HG03045 (cell line): Measurements from ENCODE around the gene RAI2.
"Not testable (repeated sequence)": the region's sequence is repeated elsewhere in the genome, so short reads cannot be mapped to it uniquely, and the experiment has no call there.

Experiments used
- ATAC-seq: cut with Tn5 transposase; IDR thresholded peaks from one replicate; pipeline ENCODE4 v1.9.1; 2021; ENCODE audit warnings: mild to moderate bottlenecking, moderate library complexity; ENCODE audit not compliant: unreplicated experiment

RAI2 gene

DNA sequence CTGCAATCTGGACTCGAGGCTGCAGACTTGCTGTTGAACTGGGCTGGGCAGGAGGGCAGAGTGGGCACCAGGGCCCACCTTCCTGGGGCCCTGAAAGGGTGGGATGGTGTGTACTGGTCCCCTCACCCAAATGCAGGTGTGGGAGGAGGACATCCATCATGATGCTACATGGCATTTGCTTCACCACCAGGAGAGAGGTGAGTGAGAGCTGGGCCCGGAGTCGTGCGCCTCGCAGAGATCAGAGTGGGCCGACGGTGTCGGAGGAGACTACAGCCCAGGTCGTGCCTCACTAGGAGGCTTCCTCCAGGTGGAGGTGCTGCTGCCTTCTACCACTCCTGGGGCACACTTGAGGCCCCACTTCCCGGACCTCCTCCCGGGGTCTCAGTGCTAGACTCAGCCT lies 73.5 kb downstream of the RAI2 start:
- ATAC-seq = no peak

DNA sequence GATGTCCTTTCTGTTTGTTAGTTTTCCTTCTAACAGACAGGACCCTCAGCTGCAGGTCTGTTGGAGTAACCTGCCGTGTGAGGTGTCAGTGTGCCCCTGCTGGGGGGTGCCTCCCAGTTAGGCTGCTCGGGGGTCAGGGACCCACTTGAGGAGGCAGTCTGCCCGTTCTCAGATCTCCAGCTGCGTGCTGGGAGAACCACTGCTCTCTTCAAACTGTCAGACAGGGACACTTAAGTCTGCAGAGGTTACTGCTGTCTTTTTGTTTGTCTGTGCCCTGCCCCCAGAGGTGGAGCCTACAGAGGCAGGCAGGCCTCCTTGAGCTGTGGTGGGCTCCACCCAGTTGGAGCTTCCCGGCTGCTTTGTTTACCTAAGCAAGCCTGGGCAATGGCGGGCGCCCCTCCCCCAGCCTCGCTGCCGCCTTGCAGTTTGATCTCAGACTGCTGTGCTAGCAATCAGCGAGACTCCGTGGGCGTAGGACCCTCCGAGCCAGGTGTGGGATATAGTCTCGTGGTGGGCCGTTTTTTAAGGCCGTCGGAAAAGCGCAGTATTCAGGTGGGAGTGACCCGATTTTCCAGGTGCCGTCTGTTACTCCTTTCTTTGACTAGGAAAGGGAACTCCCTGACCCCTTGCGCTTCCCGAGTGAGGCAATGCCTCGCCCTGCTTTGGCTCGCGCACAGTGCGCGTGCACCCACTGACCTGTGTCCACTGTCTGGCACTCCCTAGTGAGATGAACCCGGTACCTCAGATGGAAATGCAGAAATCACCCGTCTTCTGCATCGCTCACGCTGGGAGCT lies 74.3 kb downstream of the RAI2 start:
- ATAC-seq = not testable (repeated sequence)

GRCh38 chrX:17779434-17779833 lies 81.7 kb downstream of the RAI2 start:
- no peak for ATAC-seq

- no peak for ATAC-seq
Observed at GRCh38 chrX:17778997-17779396, 82.1 kb downstream of the RAI2 start.

DNA sequence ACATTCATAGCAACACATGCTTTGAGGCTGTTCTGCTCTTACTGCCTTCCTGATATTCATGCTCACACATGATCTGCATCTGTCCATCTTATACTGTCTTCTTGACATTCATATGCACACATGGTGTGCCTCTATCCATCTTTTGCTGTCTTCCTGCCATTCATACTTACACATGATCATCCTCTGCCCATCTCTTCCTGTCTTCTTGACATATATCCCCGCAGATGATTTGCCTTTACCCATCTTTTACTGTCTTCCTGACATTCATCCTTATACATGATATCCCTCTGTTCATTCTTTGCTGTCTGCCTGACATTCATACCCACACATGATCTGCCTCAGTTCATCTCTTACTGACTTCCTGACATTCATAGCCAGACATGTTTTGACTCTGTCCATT lies 87.0 kb downstream of the RAI2 start:
- ATAC-seq = no peak

- ATAC-seq = no peak
Observed at GRCh38 chrX:17773221-17773876, 87.7 kb downstream of the RAI2 start.

DNA sequence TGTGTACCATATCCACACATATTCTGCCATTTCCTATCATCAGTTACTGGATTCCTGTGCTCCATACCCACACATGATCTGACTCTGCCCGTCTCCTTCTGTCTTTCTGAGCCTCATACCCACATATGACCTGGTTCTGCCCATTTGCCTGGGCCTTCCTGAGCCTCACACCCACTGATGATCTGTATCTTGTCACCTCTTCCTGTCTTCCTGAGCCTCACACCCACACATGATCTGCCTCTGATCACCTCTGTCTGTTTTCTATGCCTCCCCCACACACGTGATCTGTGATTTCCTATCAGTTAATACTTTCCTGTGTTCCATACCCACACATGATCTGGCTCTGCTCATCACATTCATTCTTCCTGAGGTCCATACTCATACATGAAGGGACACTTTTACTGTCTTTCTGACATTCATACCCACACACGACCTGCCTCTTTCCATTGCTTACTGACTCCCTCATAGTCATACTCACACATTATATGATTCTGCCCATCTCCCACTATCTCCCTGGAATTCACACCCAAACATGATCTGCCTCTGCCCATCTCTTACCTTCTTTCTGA lies 91.3 kb downstream of the RAI2 start:
- ATAC-seq = no peak

DNA sequence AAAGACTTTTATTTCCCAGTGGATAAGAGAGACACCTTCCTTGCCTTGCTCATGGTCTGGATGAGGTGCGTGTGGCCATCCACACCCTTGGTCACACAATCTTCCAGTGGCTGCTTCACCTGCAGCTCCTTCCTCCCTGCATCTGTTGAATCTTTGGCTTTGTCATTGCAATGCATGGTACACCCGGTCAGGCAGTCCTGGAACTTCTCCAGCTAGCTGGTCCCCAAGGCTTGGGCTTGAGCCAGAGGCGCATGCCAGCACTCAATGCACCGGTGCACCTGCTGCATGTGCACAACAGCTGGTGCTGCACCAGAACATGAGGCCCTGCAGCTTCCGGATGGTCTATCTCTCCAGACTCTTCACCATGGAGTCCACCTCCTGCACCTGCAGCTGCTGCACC lies 92.1 kb downstream of the RAI2 start:
- ATAC-seq = no peak

GRCh38 chrX:17767734-17768133 lies 93.4 kb downstream of the RAI2 start:
- ATAC-seq = no peak

DNA sequence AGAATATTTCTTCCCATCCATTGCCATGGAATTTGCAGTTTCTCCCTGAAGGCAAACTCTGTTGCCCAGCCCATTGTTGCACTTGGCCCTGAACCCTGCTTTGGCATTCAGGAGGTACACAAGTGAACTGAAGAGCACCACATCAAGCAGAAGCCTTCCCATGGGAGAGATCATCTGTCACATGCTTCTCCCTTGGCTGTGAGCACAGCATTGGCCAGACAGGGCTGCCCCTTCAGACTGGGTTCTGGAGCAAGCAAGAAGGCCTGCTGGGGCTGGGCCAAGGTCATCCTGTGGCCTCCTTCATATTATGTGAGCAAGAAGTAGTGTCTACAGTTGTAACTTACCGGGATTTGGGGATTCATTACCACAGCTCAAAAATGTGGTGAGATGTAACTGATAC lies 101.1 kb downstream of the RAI2 start:
- no peak for ATAC-seq

DNA sequence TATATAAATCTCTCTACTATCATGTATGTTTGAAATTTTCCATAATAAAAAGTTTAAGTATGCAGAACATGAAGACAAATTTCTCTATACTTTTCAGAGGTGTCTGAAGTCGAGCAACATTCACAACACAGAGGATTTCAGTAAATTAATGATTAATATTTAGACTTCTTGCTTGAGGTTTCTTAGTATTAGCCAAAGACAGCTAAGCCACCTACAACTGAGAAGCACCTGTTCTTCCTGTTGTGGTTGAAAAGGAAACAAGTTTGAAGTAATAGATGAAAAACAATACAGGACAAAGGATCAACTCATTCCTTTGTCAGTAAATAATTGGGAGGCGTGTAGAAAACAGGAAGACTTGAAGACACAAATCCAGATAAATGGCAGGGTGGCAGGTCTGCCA lies 102.7 kb downstream of the RAI2 start:
- ATAC-seq = no peak

DNA sequence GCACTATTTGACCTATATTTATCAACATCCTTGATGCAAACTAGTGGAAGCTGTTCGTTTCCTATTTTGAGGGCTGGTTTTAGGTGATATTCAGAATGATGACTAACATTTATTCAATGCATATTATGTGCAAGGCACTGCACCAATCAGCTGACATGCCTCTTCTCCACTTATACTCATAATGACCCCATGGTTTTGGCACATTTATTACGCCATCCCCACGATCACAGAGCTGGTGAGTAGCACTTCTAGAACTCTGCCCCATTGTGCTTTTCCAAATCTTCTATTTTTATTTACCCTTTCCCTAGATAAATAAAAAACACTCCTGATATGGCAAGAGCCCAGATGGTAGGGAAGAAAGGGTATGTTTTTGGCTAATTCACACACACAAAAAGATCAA lies 110.7 kb downstream of the RAI2 start:
- no peak for ATAC-seq
